Naive B cell (primary cell): ENCODE results near the gene CACNA2D3. TPM values are rescaled to one million over a fixed set of nuclear protein-coding genes. Genes with fewer than 3 reads are reported as not detected.

Experiments used
- ATAC-seq, 2 donors: fragments of 150-1000 bp; cut with Tn5 transposase; 2 replicates each; pipeline ENCODE4 v1.10.0; 2021; ENCODE audit warnings: low read depth in 2 of 2, mild to moderate bottlenecking in 2 of 2, moderate library complexity in 2 of 2
- DNase-seq: peaks from one replicate; pipeline ENCODE4 v3.0.0; 2022
- H3K27ac Mint-ChIP-seq, 6 donors: one replicate each; pipeline ENCODE4 v1.8.0; 2020 to 2022; ENCODE audit warnings: mild to moderate bottlenecking in 6 of 6, mixed read lengths in 6 of 6, moderate library complexity in 5 of 6, inconsistent platforms in 2 of 6
- H3K27me3 Mint-ChIP-seq, 3 donors: one replicate each; pipeline ENCODE4 v1.8.0; 2021 to 2022; ENCODE audit warnings: mixed read lengths in 3 of 3, mild to moderate bottlenecking in 1 of 3
- H3K36me3 Mint-ChIP-seq, 2 donors: one replicate each; pipeline ENCODE4 v1.8.0; 2020 to 2022; ENCODE audit warnings: mixed read lengths in 2 of 2, inconsistent platforms in 1 of 2, mild to moderate bottlenecking in 1 of 2
- H3K4me1 Mint-ChIP-seq, 3 donors: one replicate each; pipeline ENCODE4 v1.8.0; 2020 to 2022; ENCODE audit warnings: mixed read lengths in 3 of 3, inconsistent platforms in 1 of 3, mild to moderate bottlenecking in 1 of 3, moderate library complexity in 1 of 3
- H3K4me3 Mint-ChIP-seq, 8 donors: one replicate each; pipeline ENCODE4 v1.8.0; 2020 to 2022; ENCODE audit warnings: mild to moderate bottlenecking in 8 of 8, mixed read lengths in 8 of 8, moderate library complexity in 8 of 8, inconsistent platforms in 2 of 8
- H3K9me3 Mint-ChIP-seq, 7 donors: one replicate each; pipeline ENCODE4 v1.8.0; 2020 to 2022; ENCODE audit warnings: mixed read lengths in 7 of 7, mild to moderate bottlenecking in 5 of 7, inconsistent platforms in 2 of 7, moderate library complexity in 1 of 7
- polyA plus RNA-seq, 6 donors: library from polyadenylated mRNA; unstranded; fragments of 300-500 nt; fragmentation: Illumina TruSeq; gene quantifications; one replicate each; pipeline ENCODE4 v1.2.3, GENCODE V29; 2021; ENCODE audit warnings: low read depth in 6 of 6

CACNA2D3 gene
- polyA plus RNA-seq, 6 donors from 2014 or later: not detected

DNA sequence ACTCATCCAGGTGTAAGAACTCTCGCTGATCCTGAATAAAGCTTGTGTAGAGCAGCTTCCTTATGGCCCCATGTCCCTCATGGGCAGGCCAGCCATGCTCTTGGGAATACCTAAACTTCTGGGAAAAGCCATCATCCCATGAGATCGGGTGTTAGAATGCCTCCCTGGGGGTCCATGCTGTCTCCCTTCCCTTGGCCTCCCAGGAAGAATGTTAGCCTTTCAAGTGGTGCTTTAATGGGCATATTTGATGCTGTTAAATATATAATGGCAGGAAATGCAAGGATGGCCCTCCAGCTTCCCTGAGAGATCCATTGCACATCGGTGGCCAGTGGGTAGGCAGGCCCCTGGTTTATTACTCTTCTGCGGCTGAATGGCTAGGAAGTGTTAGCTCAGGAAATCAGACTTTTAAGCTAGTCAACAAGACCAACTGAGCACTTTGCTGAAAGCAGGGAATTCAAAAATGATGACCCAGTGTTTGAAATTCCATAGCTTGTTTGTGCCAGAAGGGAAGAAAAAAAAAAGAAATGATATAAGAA, 866.0 kb downstream of the CACNA2D3 start:
- ATAC-seq (no peak), DNase-seq (no peak)
- no peak overlapping the region for H3K27ac Mint-ChIP-seq
- H3K4me1 Mint-ChIP-seq: no peaks in the 10 kb centered on the region
- H3K27me3 Mint-ChIP-seq: no peaks in the 10 kb centered on the region
- H3K4me3 Mint-ChIP-seq: no peak overlapping the region
- H3K36me3 Mint-ChIP-seq: no peaks in the 10 kb centered on the region
- H3K9me3 Mint-ChIP-seq: peaks cover 0 to 13% (median 3%) of the 10 kb centered on the region in 7 donors

DNA sequence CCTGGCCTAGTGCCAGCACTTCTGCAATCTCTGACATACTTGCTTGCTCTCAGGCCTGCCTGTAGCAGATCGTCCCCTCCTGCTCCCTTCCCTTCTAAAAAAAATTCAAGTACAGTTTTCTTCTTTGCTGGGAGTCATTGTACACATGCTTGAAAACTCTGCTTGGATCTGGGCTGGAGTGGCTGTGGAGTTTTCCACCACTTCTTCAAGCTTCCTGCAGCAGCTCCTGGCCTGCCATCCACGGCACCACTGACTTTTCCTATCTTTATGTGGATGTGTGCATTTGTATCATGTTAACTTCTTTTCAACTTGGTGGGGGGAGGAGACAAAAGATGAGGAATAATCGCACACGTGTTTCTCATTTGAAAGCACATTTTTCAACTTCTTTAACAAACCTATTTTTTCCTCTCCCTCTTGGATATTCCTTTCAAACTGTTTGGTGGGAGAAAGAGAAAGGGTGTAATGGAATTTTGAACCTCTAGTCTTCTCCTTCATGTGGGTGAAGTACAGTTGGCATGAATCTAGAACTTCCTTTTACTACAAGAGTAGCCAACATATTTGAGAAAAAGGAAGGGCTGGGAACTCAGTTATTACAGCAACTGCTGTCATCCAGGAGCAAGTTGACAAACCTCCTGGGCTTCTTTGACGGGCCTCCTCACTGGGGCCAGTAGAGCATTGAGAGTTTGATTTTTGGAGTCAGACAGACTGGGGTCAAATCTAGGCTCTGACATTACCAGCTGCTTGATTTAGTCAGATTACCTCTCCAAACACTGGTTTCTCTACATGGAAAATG, 866.7 kb downstream of the CACNA2D3 start:
- no peak for ATAC-seq
- Mint-ChIP-seq H3K4me3 (no peak overlapping the region), H3K27me3 (no peaks in the 10 kb centered on the region)

DNA sequence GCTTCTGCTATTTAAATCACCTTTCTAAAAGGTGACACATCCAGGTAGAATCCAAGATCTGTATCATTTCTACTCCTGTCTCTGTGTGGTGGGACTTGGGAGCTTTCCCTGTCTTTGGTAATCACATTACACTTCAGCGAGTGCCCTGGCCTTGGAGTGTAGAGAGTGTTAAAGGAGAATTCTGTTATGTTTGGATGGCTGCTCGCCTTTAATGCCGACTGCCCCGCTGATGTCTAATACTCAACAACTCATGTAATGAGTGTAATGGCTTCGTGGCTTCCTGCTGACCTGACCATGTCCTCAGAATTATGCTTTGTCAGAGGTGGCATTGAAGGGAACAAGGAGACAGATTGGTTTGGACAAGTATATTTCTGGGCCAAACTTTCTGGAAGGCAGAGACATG, 871.8 kb downstream of the CACNA2D3 start:
- ATAC-seq: no peak
- DNase-seq: no peak
- Mint-ChIP-seq H3K36me3 (no peaks in the 10 kb centered on the region), H3K4me1 (no peaks in the 10 kb centered on the region), H3K27ac (peak overlapping the region in 1 of 6 donors; percentile 75), H3K27me3 (no peaks in the 10 kb centered on the region), H3K4me3 (no peak overlapping the region), H3K9me3 (peaks cover 0 to 6% (median 4%) of the 10 kb centered on the region in 7 donors)

More for the DNA sequence above, 866.7 kb downstream of the CACNA2D3 start:
- H3K4me1 Mint-ChIP-seq: no peaks in the 10 kb centered on the region
- H3K27ac Mint-ChIP-seq: no peak overlapping the region
- peaks cover 0 to 13% (median 3%) of the 10 kb centered on the region in 7 donors for H3K9me3 Mint-ChIP-seq
- no peak for DNase-seq
- H3K36me3 Mint-ChIP-seq: no peaks in the 10 kb centered on the region

DNA sequence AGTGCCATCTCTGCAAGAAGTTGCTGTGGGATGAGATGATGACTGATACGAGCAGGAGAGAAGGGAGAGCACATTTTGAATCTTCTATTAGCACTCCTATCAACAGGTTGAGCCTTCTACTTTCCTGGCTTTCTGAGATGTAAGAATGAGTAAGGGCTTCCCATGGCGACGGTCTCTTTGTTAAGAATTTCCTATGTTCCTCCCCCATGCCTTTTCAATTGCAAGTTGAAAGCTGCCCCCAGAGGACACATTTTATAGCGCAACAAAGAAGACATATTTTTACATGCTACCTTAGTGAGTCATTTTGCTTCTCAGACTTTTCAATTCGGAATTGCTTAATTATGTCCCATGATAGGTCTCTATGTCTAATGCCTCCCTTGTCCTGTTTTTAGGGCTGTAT, 876.8 kb downstream of the CACNA2D3 start:
- Mint-ChIP-seq H3K27me3 (no peaks in the 10 kb centered on the region), H3K27ac (no peak overlapping the region), H3K4me3 (no peak overlapping the region), H3K36me3 (no peaks in the 10 kb centered on the region), H3K9me3 (peaks cover 0 to 12% (median 4%) of the 10 kb centered on the region in 7 donors), H3K4me1 (no peaks in the 10 kb centered on the region)
- ATAC-seq (no peak), DNase-seq (no peak)

DNA sequence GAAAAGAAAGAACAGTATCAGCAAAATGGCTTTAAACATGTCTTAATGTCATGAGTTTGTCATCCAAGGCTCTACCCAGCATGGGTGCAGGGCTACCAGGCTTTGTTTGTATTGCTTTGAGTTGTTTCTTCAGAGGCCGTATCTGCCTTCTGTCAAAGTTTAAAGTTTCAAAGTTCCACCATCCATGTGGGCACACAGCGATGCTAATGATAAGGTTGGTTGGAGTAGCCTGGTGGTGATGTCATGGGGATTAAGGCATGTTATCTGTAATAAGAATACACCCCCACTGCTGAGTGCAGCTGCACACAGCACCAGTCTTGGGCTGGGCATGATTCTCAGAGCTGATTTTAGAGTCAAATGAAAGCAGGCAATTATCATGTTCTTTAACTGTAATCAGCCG, 877.5 kb downstream of the CACNA2D3 start:
- Mint-ChIP-seq H3K4me1 (no peaks in the 10 kb centered on the region), H3K9me3 (peaks cover 0 to 12% (median 4%) of the 10 kb centered on the region in 7 donors), H3K36me3 (no peaks in the 10 kb centered on the region), H3K4me3 (no peak overlapping the region), H3K27me3 (no peaks in the 10 kb centered on the region), H3K27ac (no peak overlapping the region)
- ATAC-seq (no peak), DNase-seq (no peak)

DNA sequence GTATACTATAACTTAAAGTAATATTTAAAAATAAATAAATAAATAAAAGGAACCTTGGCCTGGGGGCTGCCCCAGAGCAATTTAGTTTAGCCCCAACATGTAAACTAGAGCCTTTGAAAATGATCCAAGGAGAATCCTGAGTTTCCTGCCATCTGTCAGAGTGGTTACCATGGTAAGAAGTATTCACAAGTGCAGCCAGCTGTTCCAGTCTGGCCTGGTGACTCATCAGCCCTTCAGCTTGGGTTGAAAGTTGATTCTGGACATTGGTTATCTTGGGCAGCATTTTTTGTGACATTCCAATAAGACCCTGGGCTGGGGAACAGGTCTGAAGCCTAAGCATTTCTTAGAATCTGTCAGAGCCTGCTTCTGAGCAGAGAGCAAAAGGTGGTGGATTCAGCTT, 878.2 kb downstream of the CACNA2D3 start:
- Mint-ChIP-seq H3K36me3 (no peaks in the 10 kb centered on the region), H3K4me1 (no peaks in the 10 kb centered on the region), H3K4me3 (no peak overlapping the region), H3K27ac (no peak overlapping the region), H3K9me3 (peaks cover 0 to 11% (median 4%) of the 10 kb centered on the region in 7 donors), H3K27me3 (no peaks in the 10 kb centered on the region)
- DNase-seq: no peak
- ATAC-seq: no peak

DNA sequence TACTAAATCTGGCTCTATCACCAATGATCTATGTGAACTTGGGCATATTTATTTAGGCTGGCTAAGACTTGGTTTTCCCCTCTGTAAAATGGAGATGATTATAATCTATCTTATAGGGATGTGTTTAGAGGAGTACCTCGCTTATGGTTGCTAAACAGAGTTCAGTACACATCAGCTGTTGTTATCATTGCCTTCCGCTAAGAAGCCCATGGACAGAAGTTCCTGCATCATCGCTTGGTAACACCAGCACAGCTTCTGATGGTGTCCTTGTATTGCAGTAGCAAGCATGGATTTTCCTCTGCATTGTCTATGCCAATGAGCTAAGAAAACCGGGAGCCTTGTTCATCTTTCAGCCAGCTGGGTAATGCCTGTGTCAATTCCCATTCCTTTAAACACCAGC, 878.6 kb downstream of the CACNA2D3 start:
- no peak for DNase-seq
- no peak overlapping the region for H3K4me3 Mint-ChIP-seq

DNA sequence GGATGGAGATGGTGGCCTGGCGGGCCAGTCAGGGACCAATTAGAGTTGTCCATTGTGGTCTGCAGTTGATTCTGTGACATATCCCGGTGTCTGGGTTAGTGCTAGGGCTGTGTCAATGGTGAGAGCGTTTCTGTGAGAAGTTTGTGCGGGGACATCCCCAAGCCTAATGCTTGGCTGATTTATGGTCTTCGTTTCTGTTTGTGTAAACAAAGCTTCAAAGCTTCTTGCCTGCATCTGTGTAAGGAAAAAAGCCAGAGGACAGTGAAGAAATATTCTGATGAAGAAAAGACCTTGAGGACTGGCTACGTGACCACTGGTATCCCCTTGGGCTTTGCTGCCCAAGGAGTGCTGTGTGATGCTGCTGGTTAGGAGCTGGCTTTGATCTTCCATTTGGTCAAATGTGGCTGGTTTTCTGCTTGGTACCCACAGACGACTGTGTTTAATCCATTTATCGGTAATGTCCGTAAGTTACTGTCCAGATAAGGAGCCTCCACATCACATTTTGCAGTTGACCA, 880.1 kb downstream of the CACNA2D3 start:
- DNase-seq: no peak
- Mint-ChIP-seq H3K9me3 (peaks cover 0 to 6% (median 3%) of the 10 kb centered on the region in 7 donors), H3K27me3 (peaks cover 0 to 8% (median 0%) of the 10 kb centered on the region in 3 donors), H3K4me3 (no peak overlapping the region), H3K4me1 (no peaks in the 10 kb centered on the region), H3K36me3 (no peaks in the 10 kb centered on the region), H3K27ac (no peak overlapping the region)
- ATAC-seq: no peak

More for the DNA sequence above, 878.6 kb downstream of the CACNA2D3 start:
- no peak overlapping the region for H3K27ac Mint-ChIP-seq
- H3K27me3 Mint-ChIP-seq: peaks cover 0 to 1% (median 0%) of the 10 kb centered on the region in 3 donors
- H3K36me3 Mint-ChIP-seq: no peaks in the 10 kb centered on the region
- H3K9me3 Mint-ChIP-seq: peaks cover 0 to 7% (median 4%) of the 10 kb centered on the region in 7 donors
- ATAC-seq: no peak
- no peaks in the 10 kb centered on the region for H3K4me1 Mint-ChIP-seq

DNA sequence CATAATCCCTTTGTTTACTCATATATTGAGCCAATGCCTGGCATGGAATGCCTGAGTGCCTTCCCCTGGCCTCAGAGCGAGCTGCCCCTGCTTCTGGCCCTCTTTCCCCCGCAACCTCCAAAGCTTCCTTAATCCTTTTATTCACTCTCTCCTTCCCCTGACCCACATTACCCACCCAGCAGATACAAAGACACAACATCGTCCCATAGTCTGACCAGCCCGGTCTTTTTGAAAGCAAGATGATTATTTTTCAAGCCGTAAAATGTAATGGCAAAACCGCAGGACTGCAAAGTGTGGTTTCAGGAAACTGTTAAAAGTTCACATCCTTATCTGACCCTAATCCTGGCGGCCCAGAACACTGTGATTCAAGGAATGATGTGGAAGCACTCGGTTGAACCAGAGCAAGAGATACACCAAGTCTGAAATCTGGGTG, 883.9 kb downstream of the CACNA2D3 start:
- DNase-seq (no peak), ATAC-seq (no peak)
- Mint-ChIP-seq H3K9me3 (peaks cover 0 to 6% (median 3%) of the 10 kb centered on the region in 7 donors), H3K27me3 (peaks cover 0 to 8% (median 0%) of the 10 kb centered on the region in 3 donors), H3K4me1 (no peaks in the 10 kb centered on the region), H3K27ac (no peak overlapping the region), H3K36me3 (no peaks in the 10 kb centered on the region), H3K4me3 (no peak overlapping the region)

DNA sequence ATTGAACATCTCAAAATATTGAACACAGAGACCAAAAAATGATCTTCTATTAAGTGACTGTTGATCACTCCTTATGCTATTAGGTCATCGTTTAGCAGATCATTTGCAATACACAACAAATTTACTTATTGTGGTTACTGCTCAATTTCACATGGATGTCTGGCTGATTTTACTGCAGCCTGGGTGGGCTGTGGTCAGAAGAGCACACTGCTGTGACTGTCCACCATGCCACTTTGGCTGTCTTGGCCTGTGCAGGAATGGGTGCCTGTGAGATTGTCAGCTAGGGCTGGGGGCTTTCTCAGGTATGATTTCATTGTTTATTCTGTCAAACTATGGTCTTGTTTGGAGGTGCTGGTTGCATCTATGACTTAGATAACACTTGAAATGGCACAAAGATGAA, 885.6 kb downstream of the CACNA2D3 start:
- peaks cover 0 to 9% (median 3%) of the 10 kb centered on the region in 7 donors for H3K9me3 Mint-ChIP-seq
- H3K36me3 Mint-ChIP-seq: no peaks in the 10 kb centered on the region

DNA sequence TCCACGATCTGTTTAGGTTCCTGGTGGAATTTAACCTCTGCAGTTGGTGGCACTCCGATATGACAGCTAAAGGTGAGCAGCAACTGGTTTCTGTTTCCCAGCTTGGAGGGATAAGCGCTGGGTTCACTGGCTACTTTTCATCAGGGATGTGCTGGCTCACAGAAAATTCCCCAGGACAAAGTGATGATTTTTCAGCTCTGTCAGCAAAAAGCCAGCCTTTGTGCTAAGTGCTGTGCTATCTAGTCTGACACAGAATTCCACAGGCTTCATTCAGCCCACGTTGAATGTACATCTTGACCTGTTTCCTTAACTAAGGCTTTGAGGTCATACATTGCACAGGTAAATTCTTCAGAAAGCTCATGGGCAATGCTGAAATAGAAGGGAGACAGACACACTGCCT, 887.0 kb downstream of the CACNA2D3 start:
- ATAC-seq: no peak
- H3K27ac Mint-ChIP-seq: no peak overlapping the region
- DNase-seq: no peak
- H3K4me1 Mint-ChIP-seq: no peaks in the 10 kb centered on the region
- H3K36me3 Mint-ChIP-seq: no peaks in the 10 kb centered on the region
- peaks cover 0 to 6% (median 3%) of the 10 kb centered on the region in 7 donors for H3K9me3 Mint-ChIP-seq
- H3K4me3 Mint-ChIP-seq: no peak overlapping the region
- H3K27me3 Mint-ChIP-seq: peaks cover 0 to 8% (median 0%) of the 10 kb centered on the region in 3 donors

More for the DNA sequence above, 885.6 kb downstream of the CACNA2D3 start:
- Mint-ChIP-seq H3K27me3 (peaks cover 0 to 8% (median 0%) of the 10 kb centered on the region in 3 donors), H3K27ac (no peak overlapping the region), H3K4me1 (no peaks in the 10 kb centered on the region), H3K4me3 (no peak overlapping the region)
- ATAC-seq (no peak), DNase-seq (no peak)

DNA sequence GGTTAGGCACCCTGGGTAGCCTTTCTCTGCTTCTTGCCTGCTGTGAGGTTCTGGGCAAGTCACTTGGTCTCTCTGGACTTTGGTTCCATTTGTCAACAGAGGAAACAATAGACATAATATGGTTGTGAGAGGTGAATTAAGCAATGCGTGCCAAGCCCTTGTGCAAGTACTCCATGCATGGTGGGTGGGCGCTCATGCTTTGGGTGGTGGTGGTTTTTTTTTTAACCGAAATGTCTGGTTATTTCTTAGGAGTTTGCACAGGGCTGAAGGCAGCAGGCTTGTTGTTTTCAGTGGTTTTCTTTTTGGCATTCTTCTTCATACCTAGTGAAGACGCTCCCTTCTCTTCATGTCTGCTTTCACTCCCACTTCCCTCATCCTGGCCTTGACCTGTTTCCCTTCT, 889.7 kb downstream of the CACNA2D3 start:
- no peak overlapping the region for H3K27ac Mint-ChIP-seq
- no peaks in the 10 kb centered on the region for H3K36me3 Mint-ChIP-seq
- DNase-seq (no peak), ATAC-seq (no peak)
- peaks cover 0 to 6% (median 3%) of the 10 kb centered on the region in 7 donors for H3K9me3 Mint-ChIP-seq
- no peaks in the 10 kb centered on the region for H3K27me3 Mint-ChIP-seq
- no peak overlapping the region for H3K4me3 Mint-ChIP-seq
- H3K4me1 Mint-ChIP-seq: no peaks in the 10 kb centered on the region

DNA sequence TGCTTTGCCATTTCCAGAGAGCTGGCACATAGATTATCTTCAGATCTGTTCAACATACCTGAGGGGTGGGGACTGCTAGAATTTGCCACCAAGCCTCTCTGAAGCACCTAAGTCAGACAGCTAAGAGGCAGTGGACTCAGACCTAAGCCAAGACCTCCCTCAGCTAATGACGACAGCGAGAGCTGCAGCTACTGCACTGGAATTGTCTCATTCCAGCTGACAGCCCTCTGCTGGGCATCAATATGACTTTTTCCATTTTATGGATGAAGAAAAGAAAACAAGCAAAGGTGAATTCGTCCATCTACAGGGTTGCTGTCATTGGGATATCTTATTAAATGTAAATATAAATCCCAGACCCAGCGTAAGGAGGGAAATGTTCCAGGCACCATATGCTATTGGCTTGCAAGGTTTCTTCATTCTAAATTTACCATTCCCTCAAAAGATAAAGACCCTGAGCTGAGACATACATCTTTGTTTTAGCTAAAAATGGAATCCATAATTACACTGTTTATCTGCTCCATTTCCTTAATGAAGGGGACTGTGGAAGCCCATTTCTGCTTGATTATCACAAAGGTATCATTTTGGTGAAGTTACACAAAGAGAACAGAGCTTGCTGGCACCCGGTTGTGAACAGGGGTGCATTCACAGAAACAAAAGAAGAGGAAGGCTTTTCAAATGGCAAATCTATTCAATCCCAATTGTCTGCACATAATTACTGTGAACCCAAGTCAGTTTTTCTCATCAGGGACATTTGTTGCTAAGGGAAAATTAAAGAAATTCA, 891.0 kb downstream of the CACNA2D3 start:
- Mint-ChIP-seq H3K27ac (no peak overlapping the region), H3K36me3 (no peaks in the 10 kb centered on the region), H3K4me3 (no peak overlapping the region), H3K4me1 (no peaks in the 10 kb centered on the region), H3K9me3 (peaks cover 0 to 6% (median 3%) of the 10 kb centered on the region in 7 donors), H3K27me3 (no peaks in the 10 kb centered on the region)
- no peak for ATAC-seq
- no peak for DNase-seq
